ENCODE results near the gene LHPP.

The LHPP gene

GRCh38 chr10:124544711-124545110 is 83.1 kb downstream of the LHPP start:
- peaks cover 99% of the 10 kb centered on the region for H3K4me1 ChIP-seq (ENCODE audit: control insufficient read depth, low read length)
- no peaks in the 10 kb centered on the region for H4K20me1 ChIP-seq (ENCODE audit: control insufficient read depth, insufficient read depth, low read depth, low read length)
- no peaks in the 10 kb centered on the region for H3K9me3 ChIP-seq (ENCODE audit: control insufficient read depth, insufficient read depth, low read length)
- TF ChIP-seq EZH2phosphoT487 (IDR thresholded peaks at IDR 0.05; ENCODE audit: borderline replicate concordance, low read length) (no peak), CTCF (IDR thresholded peaks at IDR 0.05; ENCODE audit: low read depth, low read length, poor library complexity, severe bottlenecking) (no peak)
- H3K79me2 ChIP-seq (ENCODE audit: control insufficient read depth, low read length): peaks cover 3% of the 10 kb centered on the region; the same call in 1 of the 2 replicates
- H3F3A ChIP-seq (ENCODE audit: control insufficient read depth, insufficient read depth): peaks cover 16% of the 10 kb centered on the region
- H3K4me2 ChIP-seq (ENCODE audit: low read length): peak overlapping the region; percentile 75
- H3K9me2 ChIP-seq (replicated peaks; ENCODE audit: control insufficient read depth, low read length): no peaks in the 10 kb centered on the region
- peak overlapping the region; percentile 62 for H3K27ac ChIP-seq (ENCODE audit: low read depth, low read length)
- H3K27me3 ChIP-seq (ENCODE audit: control insufficient read depth, low read length): no peaks in the 10 kb centered on the region
- peaks cover 6% of the 10 kb centered on the region for H3K36me3 ChIP-seq (ENCODE audit: control insufficient read depth, low read length)
- peak overlapping the region; percentile 70 for H3K4me3 ChIP-seq (ENCODE audit: low read length)

- Histone ChIP-seq H4K20me1 (ENCODE audit: control insufficient read depth, insufficient read depth, low read depth, low read length) (no peaks in the 10 kb centered on the region), H3K9me2 (replicated peaks; ENCODE audit: control insufficient read depth, low read length) (no peaks in the 10 kb centered on the region), H3K27ac (ENCODE audit: low read depth, low read length) (peak overlapping the region; percentile 62), H3K36me3 (ENCODE audit: control insufficient read depth, low read length) (peaks cover 6% of the 10 kb centered on the region), H3K79me2 (ENCODE audit: control insufficient read depth, low read length) (peaks cover 3% of the 10 kb centered on the region; the same call in 1 of the 2 replicates), H3K9me3 (ENCODE audit: control insufficient read depth, insufficient read depth, low read length) (no peaks in the 10 kb centered on the region), H3K4me1 (ENCODE audit: control insufficient read depth, low read length) (peaks cover 99% of the 10 kb centered on the region), H3K4me3 (ENCODE audit: low read length) (peak overlapping the region; percentile 70), H3K27me3 (ENCODE audit: control insufficient read depth, low read length) (no peaks in the 10 kb centered on the region), H3F3A (ENCODE audit: control insufficient read depth, insufficient read depth) (peaks cover 10% of the 10 kb centered on the region), H3K4me2 (ENCODE audit: low read length) (peak overlapping the region; percentile 75)
- TF ChIP-seq EZH2phosphoT487 (IDR thresholded peaks at IDR 0.05; ENCODE audit: borderline replicate concordance, low read length) (no peak), CTCF (IDR thresholded peaks at IDR 0.05; ENCODE audit: low read depth, low read length, poor library complexity, severe bottlenecking) (no peak)
These were observed 83.9 kb downstream of the LHPP start for GRCh38 chr10:124545351-124546054.

GRCh38 chr10:124546055-124546369 is 84.4 kb downstream of the LHPP start:
- H3K27ac ChIP-seq (ENCODE audit: low read depth, low read length): peak overlapping the region; percentile 62
- H3K4me1 ChIP-seq (ENCODE audit: control insufficient read depth, low read length): peaks cover 99% of the 10 kb centered on the region
- H3K9me2 ChIP-seq (replicated peaks; ENCODE audit: control insufficient read depth, low read length): no peaks in the 10 kb centered on the region
- peak overlapping the region; percentile 70 for H3K4me3 ChIP-seq (ENCODE audit: low read length)
- peaks cover 8% of the 10 kb centered on the region for H3F3A ChIP-seq (ENCODE audit: control insufficient read depth, insufficient read depth)
- H3K36me3 ChIP-seq (ENCODE audit: control insufficient read depth, low read length): peaks cover 6% of the 10 kb centered on the region
- no peaks in the 10 kb centered on the region for H3K9me3 ChIP-seq (ENCODE audit: control insufficient read depth, insufficient read depth, low read length)
- TF ChIP-seq CTCF (IDR thresholded peaks at IDR 0.05; ENCODE audit: low read depth, low read length, poor library complexity, severe bottlenecking): no peak
- no peak for TF ChIP-seq EZH2phosphoT487 (IDR thresholded peaks at IDR 0.05; ENCODE audit: borderline replicate concordance, low read length)
- no peaks in the 10 kb centered on the region for H3K27me3 ChIP-seq (ENCODE audit: control insufficient read depth, low read length)
- H3K79me2 ChIP-seq (ENCODE audit: control insufficient read depth, low read length): peaks cover 3% of the 10 kb centered on the region; the same call in 1 of the 2 replicates
- H4K20me1 ChIP-seq (ENCODE audit: control insufficient read depth, insufficient read depth, low read depth, low read length): no peaks in the 10 kb centered on the region
- H3K4me2 ChIP-seq (ENCODE audit: low read length): peak overlapping the region; percentile 75
